IPS-20b (cell line): ENCODE measurements around the gene TENT4A.

Experiments
- H3K27ac ChIP-seq: one replicate; pipeline ENCODE4 v1.5.1; 2013; ENCODE audit warnings: low read length
- H3K27me3 ChIP-seq: 2 replicates; pipeline ENCODE4 v1.6.1; 2013; ENCODE audit warnings: mild to moderate bottlenecking, low read length, inconsistent platforms; ENCODE audit not compliant: insufficient read depth
- H3K36me3 ChIP-seq: 2 replicates; pipeline ENCODE4 v1.6.1; 2013; ENCODE audit warnings: low read depth, mild to moderate bottlenecking, inconsistent platforms, low read length, moderate library complexity; ENCODE audit not compliant: insufficient read depth
- H3K4me1 ChIP-seq: 2 replicates; pipeline ENCODE4 v1.6.1; 2013; ENCODE audit warnings: mild to moderate bottlenecking, control low read depth, inconsistent platforms, low read length, moderate library complexity; ENCODE audit not compliant: insufficient read depth
- H3K4me3 ChIP-seq: 2 replicates; pipeline ENCODE4 v1.5.1; 2013; ENCODE audit warnings: mild to moderate bottlenecking, low read length, inconsistent platforms
- H3K9ac ChIP-seq: 2 replicates; pipeline ENCODE4 v1.6.1; 2013; ENCODE audit warnings: low read depth, mild to moderate bottlenecking, inconsistent platforms, low read length, moderate library complexity
- H3K9me3 ChIP-seq: 2 replicates; pipeline ENCODE4 v1.6.1; 2013; ENCODE audit warnings: mild to moderate bottlenecking, low read depth, low read length, inconsistent platforms; ENCODE audit not compliant: insufficient read depth

Gene TENT4A

DNA sequence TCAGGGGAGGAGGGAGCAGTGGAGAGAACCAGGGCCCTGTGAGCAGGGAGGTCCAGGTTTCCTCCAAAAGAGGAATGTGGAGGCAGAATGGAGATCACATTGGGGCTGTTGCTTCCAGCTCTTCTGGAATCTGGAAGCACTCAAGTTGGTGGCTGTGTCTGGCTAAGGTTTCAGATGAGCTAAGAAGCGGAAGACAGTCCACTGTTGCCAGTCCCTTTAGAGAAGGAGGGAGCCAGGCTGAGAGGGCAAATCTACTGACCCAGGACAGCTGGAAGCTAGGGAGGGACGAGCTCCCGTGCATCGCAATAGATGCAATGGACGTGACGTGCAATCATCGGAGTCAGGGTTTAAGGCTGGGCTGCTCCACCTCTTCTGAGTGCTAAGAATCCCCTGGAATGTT lies 71.2 kb downstream of the TENT4A start:
- no peaks in the 10 kb centered on the region for H3K27me3 ChIP-seq
- H3K9me3 ChIP-seq: peaks cover 7% of the 10 kb centered on the region

DNA sequence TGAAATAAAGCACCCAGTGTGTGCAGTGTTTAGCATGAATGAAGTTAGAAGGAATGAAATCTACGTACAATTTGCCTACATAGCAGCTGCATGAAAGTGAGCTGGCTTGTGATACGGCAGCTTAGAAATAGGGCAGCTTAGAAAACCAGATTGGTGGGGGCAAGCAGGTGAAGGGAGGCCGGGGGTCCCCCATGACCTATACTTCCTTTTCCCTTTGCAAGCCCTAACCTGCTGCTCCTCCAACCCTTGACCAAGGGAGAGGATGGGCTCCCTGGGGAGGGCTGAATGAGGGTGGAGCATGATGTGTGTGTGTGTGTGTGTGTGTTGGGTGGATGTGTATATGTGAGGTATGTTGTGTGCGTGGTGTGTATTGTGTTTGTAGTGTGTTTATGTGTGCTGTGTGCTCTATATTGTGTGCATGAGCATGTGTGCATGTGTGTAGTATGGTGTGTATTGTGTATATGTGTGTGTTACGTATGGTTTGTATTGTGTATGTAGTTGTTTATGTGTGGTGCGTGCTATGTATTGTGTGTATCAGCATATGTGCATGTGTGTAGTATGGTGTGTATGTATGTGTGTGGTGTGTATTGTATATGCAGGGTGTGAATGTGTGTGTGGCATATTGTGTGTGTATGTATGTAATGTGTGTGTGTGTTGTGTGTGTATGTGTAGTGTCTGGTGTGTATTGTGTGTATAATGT lies 72.1 kb downstream of the TENT4A start:
- Histone ChIP-seq H3K4me1 (no peaks in the 10 kb centered on the region), H3K27me3 (no peaks in the 10 kb centered on the region), H3K9me3 (peaks cover 7% of the 10 kb centered on the region), H3K36me3 (no peaks in the 10 kb centered on the region), H3K4me3 (no peak overlapping the region), H3K9ac (no peak overlapping the region), H3K27ac (no peak overlapping the region)

More for the DNA sequence above, 71.2 kb downstream of the TENT4A start:
- H3K27ac ChIP-seq: no peak overlapping the region
- H3K4me3 ChIP-seq: no peak overlapping the region
- H3K4me1 ChIP-seq: no peaks in the 10 kb centered on the region
- H3K9ac ChIP-seq: no peak overlapping the region
- H3K36me3 ChIP-seq: no peaks in the 10 kb centered on the region

DNA sequence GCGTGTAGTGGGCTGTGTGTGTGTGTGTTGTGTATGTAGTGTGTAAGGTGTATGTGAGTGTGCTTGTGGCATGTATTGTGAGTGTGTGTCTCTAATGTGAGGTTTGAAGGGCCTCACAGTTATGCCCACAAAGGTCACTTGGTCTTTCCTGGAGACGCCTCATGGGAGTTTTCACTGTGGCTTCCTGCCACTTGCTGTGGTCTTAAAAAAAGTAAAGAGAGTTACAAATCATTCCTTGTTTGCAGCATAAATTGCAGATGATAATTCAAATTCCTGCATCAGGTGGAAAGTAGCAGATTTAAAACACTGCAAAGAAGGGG lies 72.6 kb downstream of the TENT4A start:
- no peak overlapping the region for H3K4me3 ChIP-seq
- peaks cover 3% of the 10 kb centered on the region; the same call in 1 of the 2 replicates for H3K9me3 ChIP-seq
- H3K9ac ChIP-seq: no peak overlapping the region
- H3K36me3 ChIP-seq: no peaks in the 10 kb centered on the region
- H3K27ac ChIP-seq: no peak overlapping the region
- no peaks in the 10 kb centered on the region for H3K4me1 ChIP-seq
- H3K27me3 ChIP-seq: no peaks in the 10 kb centered on the region

DNA sequence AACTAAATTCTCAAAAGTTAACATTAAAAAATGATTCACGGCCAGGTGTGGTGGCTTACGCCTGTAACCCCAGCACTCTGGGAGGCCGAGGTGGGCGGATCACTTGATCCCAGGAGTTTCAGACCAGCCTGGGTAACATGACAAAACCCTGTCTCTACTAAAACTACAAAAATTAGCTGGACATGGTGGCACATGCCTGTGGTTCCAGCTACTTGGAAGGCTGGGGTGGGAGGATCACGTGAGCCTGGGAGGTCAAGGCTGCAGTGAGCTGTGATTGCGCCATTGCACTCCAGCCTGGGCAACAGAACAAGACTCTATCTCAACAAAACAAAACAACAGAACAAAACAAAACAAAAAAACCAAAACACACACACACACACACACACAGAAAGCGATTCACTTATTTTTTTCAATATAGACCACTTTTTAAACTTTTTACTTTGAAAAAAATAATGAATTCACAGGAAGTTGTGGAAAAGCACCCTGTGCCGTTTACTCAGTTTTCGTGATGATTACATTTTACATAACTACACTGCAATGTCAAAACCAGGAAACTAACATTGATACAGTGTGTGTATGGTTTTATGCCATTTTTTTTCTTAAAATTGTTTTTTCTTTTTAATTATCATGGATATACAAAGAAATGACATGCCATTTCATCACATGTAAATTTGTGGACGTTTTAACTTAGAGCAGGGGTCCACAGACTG lies 73.7 kb downstream of the TENT4A start:
- Histone ChIP-seq H3K27me3 (no peaks in the 10 kb centered on the region), H3K4me1 (no peaks in the 10 kb centered on the region), H3K9ac (no peak overlapping the region), H3K4me3 (no peak overlapping the region), H3K9me3 (no peaks in the 10 kb centered on the region), H3K36me3 (no peaks in the 10 kb centered on the region), H3K27ac (no peak overlapping the region)

DNA sequence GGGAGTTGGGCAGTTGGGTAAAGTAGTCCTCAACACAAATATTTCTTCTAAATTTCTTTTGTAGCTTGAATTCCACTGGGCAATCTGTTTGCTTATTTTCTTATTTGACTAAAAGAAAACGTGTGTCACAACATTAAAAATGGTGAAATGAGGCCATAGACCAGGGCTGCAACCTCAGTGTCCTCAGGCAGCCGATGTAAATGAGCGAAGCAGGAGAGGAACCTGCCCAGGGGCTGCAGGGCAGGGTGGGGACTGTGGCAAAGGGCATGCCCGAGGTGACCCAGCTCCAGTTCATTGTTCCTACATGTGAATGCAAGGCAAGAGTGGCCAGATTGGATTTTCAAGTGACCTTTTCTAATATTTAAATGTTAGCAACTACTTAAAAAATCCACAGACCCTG lies 74.7 kb downstream of the TENT4A start:
- Histone ChIP-seq H3K36me3 (no peaks in the 10 kb centered on the region), H3K9ac (no peak overlapping the region), H3K27me3 (no peaks in the 10 kb centered on the region), H3K9me3 (no peaks in the 10 kb centered on the region), H3K4me1 (no peaks in the 10 kb centered on the region), H3K27ac (no peak overlapping the region), H3K4me3 (no peak overlapping the region)

DNA sequence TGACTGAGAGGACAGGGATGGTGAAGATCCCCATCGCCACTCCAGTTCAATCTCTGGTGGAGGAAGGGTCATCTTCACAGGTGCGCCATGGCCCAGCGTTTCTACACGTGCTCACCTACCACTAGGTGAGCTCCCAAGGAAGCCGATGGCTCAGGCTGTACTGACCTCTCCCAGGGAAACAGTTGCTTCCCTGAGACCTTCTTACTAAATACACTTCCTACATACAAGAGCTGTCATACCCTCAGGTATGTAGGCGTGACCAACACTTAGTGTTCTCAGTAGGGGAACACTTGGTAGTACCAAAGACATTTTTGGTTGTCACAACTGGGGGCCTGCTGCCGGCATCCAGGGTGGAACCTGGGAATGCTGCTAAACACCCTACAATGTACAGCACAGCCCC lies 75.2 kb downstream of the TENT4A start:
- Histone ChIP-seq H3K9me3 (no peaks in the 10 kb centered on the region), H3K4me3 (no peak overlapping the region), H3K27ac (no peak overlapping the region), H3K36me3 (no peaks in the 10 kb centered on the region), H3K9ac (no peak overlapping the region), H3K27me3 (no peaks in the 10 kb centered on the region), H3K4me1 (no peaks in the 10 kb centered on the region)

DNA sequence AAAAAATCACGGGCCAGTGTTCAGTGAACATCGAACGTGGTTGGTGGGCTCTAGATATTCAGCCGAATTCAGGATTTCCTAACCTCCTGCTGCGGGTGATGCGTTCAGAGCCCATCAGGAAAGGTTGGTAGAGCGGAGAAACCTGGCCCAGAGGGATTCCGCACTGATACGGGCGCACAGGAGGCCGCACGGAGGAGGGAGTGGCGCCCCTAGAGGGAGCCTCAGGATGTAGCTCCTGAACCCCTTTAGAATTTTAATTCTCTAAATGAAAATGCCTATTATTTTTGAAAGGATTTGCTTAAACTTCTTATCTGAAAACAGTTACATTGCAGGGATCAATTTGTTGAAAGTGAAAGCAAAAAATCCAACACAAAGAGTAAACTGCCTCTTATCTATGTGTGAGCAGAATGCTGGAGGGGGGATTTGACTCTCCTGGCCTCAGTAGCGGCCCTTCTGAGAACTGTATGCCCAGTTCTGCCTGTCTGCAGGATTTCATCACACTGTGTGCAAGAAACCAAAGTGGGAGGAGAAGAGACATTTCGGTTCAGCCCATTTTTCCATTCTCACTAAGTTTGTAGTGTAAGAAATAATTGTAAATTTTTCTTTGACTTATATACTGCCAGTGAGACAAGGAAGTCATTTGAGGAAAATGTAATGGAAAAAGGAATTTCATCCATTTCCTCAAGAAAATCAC lies 75.9 kb downstream of the TENT4A start:
- Histone ChIP-seq H3K9me3 (no peaks in the 10 kb centered on the region), H3K27me3 (no peaks in the 10 kb centered on the region), H3K4me1 (no peaks in the 10 kb centered on the region), H3K27ac (no peak overlapping the region), H3K36me3 (no peaks in the 10 kb centered on the region), H3K4me3 (no peak overlapping the region), H3K9ac (no peak overlapping the region)

DNA sequence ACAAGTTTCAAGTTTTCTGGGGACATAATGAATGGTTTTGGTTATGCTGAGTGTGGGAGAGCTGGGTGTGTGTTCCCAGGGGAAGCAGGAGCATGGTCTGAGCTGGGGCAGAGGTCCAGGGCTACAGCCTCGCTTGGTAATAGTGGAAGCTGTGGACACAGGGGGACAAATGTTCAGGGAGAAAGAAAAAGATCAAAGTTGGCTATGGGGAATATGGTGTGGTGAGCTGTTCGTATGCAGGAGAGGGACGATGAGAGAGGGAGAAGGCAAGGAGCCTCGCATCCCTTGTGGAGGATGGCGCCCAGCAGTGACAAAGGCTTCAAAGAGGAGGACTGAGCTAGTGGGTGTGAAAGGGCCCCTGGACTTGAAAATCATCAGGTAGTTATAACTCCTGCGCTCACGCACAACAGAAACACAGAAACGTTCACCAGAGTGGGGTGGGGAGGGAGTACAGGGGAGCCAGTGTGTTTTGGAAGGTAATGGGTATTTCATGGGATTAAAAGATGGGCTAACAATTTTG lies 77.2 kb downstream of the TENT4A start:
- Histone ChIP-seq H3K36me3 (no peaks in the 10 kb centered on the region), H3K27me3 (no peaks in the 10 kb centered on the region), H3K9ac (no peak overlapping the region), H3K9me3 (no peaks in the 10 kb centered on the region), H3K4me1 (no peaks in the 10 kb centered on the region), H3K4me3 (no peak overlapping the region), H3K27ac (no peak overlapping the region)

DNA sequence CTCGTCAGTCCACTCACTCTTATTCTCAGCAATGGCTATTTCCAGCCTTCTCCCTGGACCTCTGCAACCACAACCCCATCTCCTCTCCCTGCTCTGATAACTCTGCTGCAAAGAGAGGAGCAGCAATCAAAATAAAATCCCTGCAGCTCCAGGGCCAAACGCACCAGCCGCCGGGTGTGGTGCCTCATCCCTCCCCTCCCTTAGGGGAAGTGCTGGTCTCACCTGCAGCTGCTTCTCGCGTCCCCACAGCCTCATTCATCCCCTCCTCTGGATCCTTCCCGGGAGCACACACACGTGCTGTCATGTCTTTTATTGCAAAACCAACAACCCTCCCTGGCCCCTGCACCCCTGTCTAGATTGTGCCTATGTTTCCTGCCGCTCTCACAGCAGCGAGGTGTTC lies 77.8 kb downstream of the TENT4A start:
- Histone ChIP-seq H3K36me3 (no peaks in the 10 kb centered on the region), H3K4me1 (no peaks in the 10 kb centered on the region), H3K27ac (no peak overlapping the region), H3K9ac (no peak overlapping the region), H3K4me3 (no peak overlapping the region), H3K27me3 (no peaks in the 10 kb centered on the region), H3K9me3 (no peaks in the 10 kb centered on the region)

DNA sequence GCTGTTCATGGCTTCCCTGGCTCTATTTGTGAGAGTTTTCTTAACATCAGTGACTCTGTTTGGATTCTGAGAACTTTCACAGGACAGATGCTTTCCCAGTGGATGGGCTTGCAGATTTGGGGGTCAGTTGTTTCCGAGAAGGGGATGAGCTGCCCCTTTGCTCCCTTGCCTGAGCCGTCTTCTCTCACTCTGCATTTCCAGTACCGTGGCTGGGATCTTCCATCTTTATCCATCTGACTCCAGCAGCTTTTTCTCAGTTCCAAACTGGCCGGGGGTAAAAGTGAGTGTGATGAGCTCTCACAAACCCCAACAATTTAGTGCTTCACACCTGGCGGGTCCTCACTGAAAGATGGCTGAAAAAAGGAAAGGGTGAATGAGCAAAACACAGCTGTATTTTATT lies 79.1 kb downstream of the TENT4A start:
- no peaks in the 10 kb centered on the region for H3K9me3 ChIP-seq
- no peaks in the 10 kb centered on the region for H3K36me3 ChIP-seq
- H3K9ac ChIP-seq: no peak overlapping the region
- no peak overlapping the region for H3K4me3 ChIP-seq
- H3K27ac ChIP-seq: no peak overlapping the region
- H3K4me1 ChIP-seq: no peaks in the 10 kb centered on the region
- H3K27me3 ChIP-seq: no peaks in the 10 kb centered on the region

DNA sequence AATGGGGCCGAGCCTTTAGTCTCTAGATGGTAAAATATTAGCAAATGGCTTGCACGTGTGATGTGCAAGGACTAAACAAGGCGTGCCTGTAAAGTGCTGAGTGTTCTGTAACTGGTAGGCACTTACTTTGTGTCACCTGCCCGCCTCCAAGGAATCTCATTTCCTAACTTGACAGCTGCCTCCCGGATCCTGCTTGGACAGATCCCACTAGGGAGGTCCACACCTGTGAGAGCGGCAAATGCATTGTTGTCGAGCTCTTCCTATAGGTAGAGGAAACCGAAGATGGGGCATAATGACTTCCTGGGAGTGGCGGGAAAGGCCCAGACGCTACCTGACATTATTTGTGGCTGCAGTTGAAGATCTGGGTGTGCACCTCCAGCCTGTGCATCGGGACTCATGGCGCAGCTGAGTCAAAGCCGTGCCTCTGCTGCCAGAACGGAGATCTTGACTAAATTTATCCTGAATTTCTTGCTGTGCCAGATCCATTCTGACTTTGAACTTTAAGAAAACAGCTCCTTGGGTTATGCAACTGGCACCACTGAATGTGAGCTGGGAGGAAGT lies 79.8 kb downstream of the TENT4A start:
- H3K36me3 ChIP-seq: no peaks in the 10 kb centered on the region
- no peaks in the 10 kb centered on the region for H3K27me3 ChIP-seq
- no peaks in the 10 kb centered on the region for H3K4me1 ChIP-seq
- no peak overlapping the region for H3K9ac ChIP-seq
- H3K9me3 ChIP-seq: no peaks in the 10 kb centered on the region
- no peak overlapping the region for H3K4me3 ChIP-seq
- H3K27ac ChIP-seq: no peak overlapping the region
